NCI-H2196 (cell line): ENCODE measurements around the gene XYLT1.

Experiments
- DNase-seq: peaks from one replicate; lab custom pipeline; 2025; ENCODE audit not compliant: unreplicated experiment; lab: John Stamatoyannopoulos, UW

XYLT1 gene

DNA sequence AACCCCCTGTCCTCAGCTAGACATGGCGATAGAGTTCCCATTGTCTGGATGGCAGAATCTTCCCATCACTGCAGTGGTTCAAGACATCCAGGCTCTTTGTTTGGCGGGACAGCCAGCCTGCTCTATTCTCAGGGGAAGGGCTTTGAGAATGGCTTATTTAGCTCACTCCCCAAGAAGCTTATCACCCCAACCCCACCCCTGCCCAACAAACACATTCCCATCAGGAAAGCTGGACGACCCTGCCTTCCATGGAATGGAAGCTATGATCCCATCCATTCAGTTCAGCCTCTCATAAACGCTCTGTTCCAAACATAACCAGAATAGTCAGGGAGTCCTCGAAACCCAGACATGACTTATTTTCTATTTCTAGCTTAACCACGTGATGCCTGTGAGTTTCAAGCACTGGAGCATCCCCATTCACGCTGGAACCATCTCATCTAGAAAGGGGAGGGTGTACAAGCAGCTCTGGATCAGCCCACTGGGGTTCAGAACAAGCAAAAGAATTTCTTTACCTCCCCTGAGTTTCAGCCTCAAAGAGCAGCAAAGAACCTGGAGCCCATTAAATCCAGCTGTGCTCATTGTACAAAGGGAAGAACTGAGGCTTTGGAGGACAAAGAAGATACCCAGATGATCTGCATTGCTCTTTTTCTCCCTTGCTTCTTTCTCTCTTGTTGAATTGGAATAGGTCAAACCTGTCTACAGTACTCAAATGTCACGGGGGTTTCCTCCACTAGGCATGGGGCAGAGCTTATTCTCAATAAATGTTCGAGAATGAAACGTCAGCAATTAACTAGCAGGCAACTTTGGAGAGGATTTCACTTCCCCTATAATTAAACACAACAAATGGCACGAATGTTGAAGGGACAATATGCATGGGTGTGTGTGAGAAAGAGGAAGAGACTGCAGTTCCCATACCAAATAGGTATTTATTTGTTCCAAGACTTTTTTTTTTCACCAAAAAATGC is 93.1 kb downstream of the XYLT1 start:
- DNase-seq = no peak

DNA sequence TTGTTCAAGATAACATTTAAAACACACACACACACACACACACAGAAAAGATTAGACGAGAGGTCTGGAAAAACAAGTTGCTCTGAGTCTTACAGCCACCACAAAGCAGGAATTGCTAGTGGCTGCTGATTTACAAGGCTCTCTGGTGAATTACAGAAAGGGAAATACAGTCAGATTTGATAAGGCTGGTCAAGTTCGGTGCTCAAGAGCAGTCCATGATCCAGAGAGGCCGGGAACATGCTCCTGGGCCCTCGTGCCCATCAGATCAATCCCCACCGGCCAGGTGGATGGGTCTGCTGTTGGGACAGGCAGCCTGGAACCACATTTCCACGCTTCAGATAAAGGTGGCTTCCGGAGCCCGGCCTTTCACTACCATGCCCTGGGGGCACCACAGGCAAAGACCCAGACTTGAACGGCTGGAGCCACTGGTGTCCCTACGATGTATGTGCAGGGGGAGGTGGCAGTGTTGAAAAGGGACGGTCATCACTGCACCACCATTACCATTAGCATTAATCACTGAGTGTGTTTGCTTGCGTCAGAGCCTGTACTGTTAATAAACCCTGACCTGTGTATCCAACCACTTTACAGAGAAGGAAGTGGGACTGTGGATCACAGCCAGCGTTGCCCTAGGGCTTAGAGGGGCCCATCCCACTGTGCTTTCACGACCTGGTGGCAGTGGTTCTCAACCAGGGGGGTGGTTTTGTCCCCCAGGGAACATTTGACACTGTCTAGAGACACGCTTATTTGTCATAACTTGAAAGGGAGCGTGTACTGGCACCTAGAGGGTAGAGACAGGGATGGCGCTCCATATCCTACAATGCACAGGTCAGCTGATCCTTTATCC is 95.1 kb downstream of the XYLT1 start:
- no peak for DNase-seq

DNA sequence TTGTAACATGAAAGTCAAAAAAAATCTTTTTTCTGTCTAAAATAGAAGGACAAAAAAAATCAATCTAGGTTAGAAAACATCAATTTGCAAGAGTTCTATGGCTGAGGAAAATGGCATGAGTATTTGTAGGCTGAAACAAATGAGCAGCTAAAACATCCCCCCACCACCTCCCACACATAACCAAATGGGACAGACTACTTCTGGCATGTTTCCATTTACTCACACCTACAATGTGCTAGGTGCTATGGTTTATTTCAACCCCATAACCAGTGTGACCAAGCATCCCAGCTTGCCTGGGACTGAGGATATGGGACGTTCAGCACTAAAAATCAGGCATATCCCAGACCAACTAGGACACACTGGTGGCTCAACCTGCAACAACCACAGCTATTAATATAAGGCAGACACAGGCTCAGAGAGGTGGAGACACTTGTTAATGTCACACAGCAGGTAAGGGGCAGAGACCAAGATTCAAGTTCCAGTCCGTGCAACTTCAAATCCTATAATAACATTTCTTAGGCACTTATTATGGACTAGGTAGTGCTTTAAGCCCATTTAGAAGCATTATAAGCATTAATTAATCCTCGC is 96.0 kb downstream of the XYLT1 start:
- DNase-seq = no peak

DNA sequence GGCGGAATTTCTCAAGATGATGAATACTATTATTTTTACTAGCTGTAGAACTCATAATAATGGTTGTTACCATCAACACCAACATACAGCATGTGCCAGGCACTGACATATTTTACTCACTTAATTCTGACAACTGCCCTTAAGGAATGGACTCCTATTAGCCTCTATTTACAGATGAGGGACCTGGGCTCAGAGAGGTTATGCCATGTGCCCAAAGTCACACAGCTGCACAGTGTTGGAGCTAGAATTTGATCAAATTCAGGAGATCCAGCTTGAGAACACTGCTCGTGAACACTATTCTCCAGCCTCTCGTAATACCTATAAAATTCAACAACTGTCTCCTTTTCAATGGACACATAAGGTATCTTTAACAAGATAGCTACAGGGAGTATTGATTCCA is 97.2 kb downstream of the XYLT1 start:
- DNase-seq = no peak

DNA sequence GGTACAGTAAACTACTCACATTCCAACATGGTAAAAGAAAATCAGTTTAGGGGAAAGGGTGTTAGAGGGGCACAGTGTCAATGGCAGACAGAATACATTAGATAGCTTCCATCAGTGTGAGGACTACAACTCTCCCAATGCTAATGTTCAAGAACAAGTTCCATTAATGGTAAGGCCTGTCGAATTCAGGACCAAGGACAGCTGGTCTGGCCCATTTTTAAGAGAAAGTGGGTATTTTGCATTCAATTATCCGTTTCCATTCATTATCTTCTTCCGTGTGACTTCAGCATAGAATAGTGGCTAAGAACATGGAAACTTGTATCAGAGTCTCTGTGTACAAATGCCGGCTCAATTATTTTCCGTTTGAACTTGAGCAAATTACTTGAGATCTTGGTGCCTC is 98.4 kb downstream of the XYLT1 start:
- DNase-seq = no peak

DNA sequence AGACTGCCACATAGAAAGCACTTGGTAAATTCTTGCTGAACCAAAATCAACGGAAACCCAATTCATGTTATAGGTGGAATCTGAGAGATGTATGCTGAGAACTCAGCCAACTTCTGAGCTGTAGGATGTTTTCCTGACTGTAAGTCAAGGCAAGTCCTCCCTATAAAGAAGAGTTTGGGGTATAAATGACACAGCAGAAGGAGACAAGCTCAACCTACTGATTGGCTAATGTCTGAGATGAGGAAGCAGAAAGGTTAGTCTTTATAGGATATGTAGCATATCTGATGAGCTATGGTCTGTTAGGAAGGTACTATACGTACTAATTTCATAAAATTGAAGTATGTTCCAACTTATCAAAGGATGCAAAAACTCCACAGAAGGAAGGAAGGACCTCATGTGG is 99.5 kb downstream of the XYLT1 start:
- DNase-seq = no peak

DNA sequence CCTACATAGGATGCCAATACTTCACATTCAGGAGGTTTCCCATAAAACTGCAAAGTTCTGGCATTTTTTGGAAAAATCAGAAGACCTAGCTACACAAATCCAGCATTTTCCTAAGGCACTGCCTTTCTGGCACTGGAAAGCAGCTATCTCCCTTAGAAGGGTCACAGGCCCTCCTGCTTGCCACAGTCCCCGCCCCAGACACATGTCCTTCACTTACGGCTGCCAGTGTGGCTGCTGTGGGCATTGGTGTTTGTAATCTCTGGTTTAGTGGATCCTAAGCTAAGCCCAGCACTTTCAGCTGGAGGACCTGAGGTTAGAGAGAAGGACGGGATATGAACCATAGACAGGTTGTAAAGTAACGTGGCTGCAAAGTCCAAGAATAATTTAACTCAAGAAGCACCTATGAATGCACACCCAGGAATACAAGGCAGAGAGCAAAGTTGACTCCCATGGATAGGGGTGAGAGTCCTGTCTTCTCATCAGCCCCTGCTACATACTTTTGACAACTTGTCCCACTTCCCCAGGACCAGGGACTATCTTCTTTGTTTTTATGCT is 100.0 kb downstream of the XYLT1 start:
- no peak for DNase-seq

DNA sequence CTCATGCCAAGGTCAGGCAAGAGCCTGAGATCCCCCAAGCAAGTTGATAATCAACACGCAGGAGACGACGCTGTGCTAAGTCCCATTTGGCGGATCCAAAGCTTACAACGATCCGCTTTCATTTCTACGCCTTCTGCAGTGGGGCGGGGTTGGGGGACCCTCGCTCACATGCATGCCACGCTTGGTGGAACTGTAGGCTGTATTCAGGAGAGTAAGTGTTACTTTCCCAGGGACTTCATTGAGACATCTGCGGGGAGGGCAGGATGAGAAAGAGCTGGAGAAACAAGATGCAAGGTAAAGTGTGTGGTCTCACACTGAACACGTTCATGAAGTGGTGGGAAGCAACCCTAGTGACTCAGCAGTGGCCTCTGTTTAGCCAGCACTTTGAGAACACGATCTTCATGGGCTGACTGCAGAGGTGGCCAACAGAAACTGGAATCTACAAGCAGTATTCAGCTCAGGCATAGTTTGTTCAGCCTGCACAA is 100.5 kb downstream of the XYLT1 start:
- DNase-seq = no peak

DNA sequence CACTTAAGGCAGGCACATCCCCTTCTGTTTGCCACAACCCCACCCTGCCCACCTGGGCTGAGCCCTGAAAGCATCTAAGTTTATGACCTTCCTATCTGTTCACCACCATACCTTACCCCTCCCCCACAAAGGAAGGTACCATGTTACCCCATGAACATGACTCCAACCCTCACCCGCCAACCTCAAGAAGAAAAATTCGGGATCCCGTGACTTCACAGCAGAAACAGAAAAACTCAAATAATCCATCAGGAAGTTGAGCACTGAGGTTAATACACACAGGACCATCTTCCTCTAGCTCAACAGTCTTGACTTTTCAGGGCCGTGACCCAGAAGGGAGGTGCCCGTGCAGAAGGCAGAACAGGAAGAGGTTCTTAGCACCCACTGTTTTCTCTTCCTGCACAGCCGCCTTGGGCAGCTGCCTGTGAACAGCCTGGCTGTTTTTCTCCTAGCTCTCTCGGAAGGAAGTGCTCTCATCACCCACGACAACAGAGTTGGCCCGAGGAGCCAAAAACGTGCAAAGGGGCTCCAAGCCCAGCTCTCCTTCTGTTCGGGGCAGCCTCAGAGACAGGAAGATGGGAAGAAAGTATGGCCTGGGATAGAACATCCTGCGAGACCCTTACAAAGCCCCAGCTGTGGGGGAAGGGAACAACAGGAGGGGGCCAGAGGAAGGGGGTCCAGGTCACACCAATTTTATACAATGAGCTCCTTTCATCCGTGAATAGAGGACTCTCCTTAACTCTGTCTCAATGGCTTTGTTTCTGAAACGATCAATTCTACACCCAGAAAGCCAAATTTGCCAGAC is 101.1 kb downstream of the XYLT1 start:
- DNase-seq = no peak

DNA sequence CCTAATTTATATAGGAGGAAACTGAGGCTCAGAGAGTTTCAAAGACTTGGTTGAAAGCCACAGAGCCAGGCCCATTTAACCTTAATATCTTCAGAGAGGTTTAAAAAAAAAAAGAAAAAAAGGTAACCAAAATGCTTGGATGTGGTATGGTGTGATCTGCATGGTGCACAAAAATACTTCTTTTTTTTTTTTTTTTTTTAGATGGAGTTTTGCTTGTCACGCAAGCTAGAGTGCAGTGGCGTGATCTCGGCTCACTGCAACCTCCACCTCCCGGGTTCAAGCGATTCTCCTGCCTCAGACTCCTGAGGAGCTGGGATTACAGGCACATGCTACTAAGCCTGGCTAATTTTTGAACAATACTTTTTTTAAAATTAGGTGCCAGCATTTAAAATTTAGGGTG is 101.8 kb downstream of the XYLT1 start:
- DNase-seq = no peak

DNA sequence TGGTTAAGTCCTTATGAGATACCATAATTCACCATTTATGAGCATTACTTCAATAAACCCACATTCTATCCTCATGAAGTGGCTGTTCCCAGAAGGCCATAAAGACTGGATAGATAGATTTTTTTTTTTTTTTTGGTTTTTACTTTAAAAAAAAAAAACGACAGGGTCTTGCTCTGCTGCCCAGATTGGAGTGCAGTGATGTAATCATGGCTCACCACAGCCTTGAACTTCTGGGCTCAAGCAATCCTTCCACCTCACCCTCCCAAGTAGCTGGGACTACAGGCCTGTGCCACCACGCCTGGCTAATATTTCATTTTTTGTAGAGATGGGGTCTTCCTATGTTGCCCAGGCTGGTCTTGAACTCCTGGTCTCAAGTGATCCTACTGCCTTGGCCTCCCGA is 102.3 kb downstream of the XYLT1 start:
- no peak for DNase-seq

DNA sequence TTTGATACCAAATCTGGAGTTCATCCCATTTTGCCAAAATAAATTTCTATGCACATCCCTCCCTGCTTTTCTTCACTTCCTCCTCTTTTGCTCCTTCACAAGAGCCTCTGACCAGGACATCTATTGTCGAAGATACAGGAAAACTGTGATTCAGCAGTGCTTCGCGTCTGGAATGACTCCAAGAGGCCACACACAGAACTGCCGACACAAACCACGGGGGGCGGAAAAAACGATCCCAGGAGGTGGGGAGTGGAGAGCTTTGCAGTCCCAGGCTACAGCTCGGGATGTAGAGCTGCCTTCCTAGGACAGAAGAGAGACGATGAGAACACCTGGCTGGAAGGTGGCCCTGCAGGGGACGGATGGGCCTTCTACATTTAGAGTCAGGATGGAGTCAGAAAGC is 102.8 kb downstream of the XYLT1 start:
- DNase-seq = no peak

DNA sequence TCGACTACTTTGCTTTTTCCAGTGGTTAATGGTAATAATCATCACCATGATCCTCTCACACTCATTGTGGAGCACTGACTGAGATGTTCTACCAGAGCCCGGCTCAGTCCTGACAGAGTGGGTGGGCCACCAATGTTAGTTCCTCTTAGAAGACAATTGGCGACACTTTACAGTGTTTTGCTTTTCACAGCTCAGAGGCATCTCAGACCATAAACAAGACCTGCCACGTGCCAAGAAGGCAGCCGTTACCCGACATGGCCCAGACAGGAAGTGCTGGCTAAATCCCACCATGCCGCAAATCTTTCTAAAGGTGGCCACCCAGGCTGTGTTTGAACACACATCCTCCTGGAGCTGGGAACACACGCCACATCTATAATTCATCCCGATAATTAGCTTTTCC is 103.7 kb downstream of the XYLT1 start:
- no peak for DNase-seq

DNA sequence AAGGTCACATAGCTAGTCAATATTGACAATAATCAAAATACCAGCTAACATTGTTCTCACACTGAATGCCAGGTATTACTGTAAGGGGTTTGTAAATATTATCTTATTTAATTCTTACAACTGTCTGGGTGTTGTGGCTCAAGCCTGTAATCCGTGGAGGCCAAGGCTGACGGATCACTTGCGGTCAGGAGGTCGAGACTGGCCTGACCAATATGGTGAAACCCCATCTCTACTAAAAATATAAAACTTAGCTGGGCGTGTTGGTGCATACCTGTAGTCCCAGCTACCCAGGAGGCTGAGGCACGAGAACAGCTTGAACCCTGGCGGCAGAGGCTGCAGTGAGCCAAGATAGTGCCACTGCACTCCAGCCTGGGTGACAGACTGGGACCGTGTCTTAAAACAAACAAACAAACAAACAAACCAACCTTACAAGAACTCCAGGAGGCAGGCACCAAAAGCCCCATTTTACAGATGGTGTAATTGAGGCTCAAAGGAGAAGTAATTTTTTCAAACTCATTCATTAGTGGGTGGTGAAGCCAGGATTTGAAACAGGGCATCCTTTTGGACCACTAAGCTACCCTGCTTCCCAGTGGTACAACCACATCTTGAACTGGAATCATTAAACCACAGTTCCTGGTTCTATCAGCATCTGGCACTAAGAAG is 104.3 kb downstream of the XYLT1 start:
- DNase-seq = no peak

DNA sequence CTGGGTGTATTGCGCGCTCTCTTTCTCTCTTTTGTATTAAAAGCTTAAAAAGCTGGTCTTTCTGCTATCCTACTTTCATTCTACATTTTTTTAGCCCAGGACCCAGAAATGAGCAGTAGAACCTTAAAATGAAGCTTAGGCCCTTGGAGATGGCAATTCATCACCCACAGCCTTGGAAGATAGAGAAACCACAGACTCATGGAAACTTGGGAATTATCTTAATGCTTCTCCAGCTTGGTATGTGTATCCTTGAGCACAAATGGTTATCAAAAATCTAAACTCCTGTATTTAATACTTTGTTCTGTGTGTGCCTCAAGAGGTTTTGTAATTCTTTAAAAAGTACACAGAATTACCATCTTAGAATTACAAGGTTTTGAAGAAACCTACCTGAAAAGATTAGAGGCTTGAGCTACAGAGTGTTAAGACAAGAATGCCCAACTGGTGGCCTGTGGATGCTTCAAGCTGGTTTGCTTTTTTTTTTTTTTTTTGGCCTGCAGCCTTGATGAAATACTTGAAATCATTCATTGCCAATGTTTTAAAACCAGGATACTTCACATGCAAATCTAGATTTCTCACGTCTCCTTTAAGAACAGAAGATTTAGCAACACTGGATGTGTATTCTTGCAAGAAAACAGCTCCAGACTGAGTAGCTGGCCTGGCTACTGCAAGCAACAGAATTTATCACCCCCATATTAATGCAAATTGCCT is 105.0 kb downstream of the XYLT1 start:
- DNase-seq = no peak

DNA sequence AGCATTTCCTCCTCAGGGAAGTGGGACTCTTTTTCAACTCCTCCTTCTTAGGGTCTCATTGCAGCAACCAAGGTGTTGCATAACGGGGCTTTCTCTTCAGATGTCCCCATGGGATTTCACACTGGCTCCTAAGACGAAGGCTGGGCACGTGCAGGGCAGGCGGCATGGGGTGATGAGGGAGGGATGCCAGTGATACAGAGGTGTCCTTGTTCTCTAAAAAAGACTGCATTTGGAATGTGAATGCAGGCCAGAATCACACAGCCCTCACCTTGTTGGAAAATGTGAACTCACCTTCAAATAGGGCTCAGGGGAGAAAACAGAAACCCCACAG is 105.6 kb downstream of the XYLT1 start:
- DNase-seq = no peak

DNA sequence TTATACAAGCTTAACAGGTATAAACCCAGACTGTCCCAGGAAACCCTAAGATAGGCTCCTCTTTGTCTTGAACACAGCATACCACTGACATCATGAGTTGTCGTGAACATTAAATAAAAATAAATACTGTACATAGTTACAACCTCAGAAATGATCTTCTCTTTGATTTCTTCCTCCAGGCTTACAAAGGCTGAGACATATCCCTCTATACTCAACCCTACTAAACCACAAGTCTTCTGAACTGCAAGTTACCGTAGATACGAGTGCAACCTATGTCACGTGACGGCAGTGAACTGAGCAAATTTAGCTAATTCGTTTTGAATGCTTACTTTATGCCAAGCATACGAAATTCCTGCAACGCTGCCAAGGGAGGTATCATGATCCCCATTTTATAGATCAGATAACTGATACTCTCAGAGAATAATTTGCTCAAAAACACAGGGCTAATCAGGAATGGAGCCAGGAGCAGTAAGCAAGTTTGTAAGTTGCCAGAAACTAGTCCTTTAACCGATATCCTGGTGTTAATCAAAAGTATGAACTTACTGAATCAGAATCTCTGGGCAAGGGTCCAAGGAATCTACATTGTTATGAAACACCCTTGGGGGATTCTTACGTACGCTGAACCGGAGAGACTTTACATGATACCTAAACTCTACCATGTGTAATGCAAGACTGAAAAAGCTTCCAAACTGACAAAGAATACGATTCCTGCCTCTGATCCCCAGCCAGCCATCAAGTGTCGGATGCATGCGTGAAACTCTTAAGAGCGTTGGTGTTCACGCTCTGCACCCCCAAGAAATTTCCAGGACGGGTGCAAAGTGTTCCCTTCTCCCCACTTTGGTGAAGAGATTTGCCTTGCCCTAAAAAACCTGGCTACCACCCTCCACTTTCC is 106.2 kb downstream of the XYLT1 start:
- DNase-seq = peak; percentile 62

DNA sequence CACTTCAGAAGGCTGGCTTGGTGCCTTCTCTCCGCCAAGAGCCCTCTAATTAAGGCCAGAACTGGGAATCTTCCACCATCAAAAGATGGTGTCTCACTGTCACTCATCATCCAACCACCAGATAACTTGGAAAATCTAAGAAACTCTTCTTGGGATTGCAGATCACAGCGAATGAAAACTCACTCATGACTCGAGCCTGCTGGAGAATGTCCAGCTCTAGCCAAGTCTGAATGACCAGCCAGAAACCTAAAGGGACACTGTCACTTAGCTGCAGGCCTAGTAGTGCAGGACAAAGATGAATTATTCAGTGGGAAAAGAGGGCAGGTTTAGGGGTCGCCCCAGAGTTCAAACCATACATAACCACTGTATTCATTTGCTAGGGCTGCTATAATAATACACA is 107.8 kb downstream of the XYLT1 start:
- DNase-seq = no peak
